ENCODE results near the gene MRPS18B. TPM values are rescaled to one million over a fixed set of nuclear protein-coding genes. Genes with fewer than 3 reads are reported as not detected.

MRPS18B gene
- total RNA-seq, 1 experiment from 2014 or later: 112 TPM

DNA sequence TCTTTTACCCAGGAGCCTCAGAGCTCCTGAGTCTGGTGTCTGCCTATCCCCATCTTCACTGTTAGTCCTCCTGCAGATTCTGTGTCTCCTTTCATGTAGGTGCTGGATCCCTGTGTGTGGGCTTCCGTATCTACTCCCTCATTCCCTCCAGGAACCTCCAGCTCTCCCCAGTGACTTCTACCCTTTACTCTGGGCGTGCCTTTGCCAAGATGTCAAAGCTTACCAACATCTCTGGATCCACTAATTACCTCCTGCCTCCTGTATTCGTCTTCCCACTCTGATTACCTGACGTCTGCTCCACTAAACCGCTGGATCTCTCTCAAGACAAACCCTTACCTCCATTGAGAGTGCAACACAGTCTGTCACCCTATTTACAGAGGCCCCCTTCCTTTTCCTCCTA, 27.1 kb downstream of the MRPS18B start:
- H4K20me1 ChIP-seq (ENCODE audit: insufficient read depth): no peaks in the 10 kb centered on the region
- TF ChIP-seq ZNF274 (IDR thresholded peaks at IDR 0.05; ENCODE audit: low read depth, low read length) (no peak), CTCF (IDR thresholded peaks at IDR 0.05 in 2 of 3, conservative IDR thresholded peaks at IDR 0.05 in 1 of 3; ENCODE audit: borderline replicate concordance in 1 of 3, insufficient read depth in 1 of 3, low read depth in 2 of 3, low read length in 2 of 3) (no peak), REST (IDR thresholded peaks at IDR 0.05; ENCODE audit: low read depth) (no peak), POLR2A (IDR thresholded peaks at IDR 0.05; ENCODE audit: borderline replicate concordance, extremely low read depth, insufficient read depth, insufficient read length) (no peak), ZFX (IDR thresholded peaks at IDR 0.05) (no peak), RAD21 (IDR thresholded peaks at IDR 0.05; ENCODE audit: low read depth) (no peak), SRF (IDR thresholded peaks at IDR 0.05; ENCODE audit: low read depth) (no peak), ZBTB33 (IDR thresholded peaks at IDR 0.05; ENCODE audit: extremely low read depth, insufficient replicate concordance, low read length) (no peak), SP1 (IDR thresholded peaks at IDR 0.05; ENCODE audit: low read depth) (no peak), CBX3 (IDR thresholded peaks at IDR 0.05; ENCODE audit: low read depth) (no peak), CEBPB (IDR thresholded peaks at IDR 0.05; ENCODE audit: low read depth) (no peak), MAX (IDR thresholded peaks at IDR 0.05) (no peak), JUND (IDR thresholded peaks at IDR 0.05) (no peak), POLR2AphosphoS5 (IDR thresholded peaks at IDR 0.05; ENCODE audit: low read depth, low read length) (no peak), EZH2phosphoT487 (IDR thresholded peaks at IDR 0.05; ENCODE audit: borderline replicate concordance) (no peak), EZH2 (IDR thresholded peaks at IDR 0.05) (no peak)
- peaks cover 6 to 15% of the 10 kb centered on the region in 2 experiments for H3K4me1 ChIP-seq (ENCODE audit: control insufficient read depth in 1 of 2, insufficient read depth in 2 of 2, low read length in 2 of 2)
- BruUV-seq (replicated peaks): no TSS peak
- H3K9ac ChIP-seq (ENCODE audit: low read length): no peak overlapping the region
- H2AFZ ChIP-seq (ENCODE audit: low read depth, low read length, poor library complexity, severe bottlenecking): no peak overlapping the region
- H3K27ac ChIP-seq (ENCODE audit: low read depth, low read length): no peak overlapping the region
- H3K9me3 ChIP-seq (ENCODE audit: control insufficient read depth in 1 of 2, insufficient read depth in 1 of 2, low read depth in 1 of 2, low read length in 2 of 2): no peaks in the 10 kb centered on the region
- DNase-seq (ENCODE audit: low read depth, low spot score) (no peak), ATAC-seq (no peak)
- H3K9me2 ChIP-seq (ENCODE audit: insufficient read depth): no peaks in the 10 kb centered on the region
- H3K36me3 ChIP-seq (ENCODE audit: control insufficient read depth in 1 of 2, insufficient read depth in 2 of 2, low read length in 2 of 2): peaks cover 13 to 16% of the 10 kb centered on the region in 2 experiments; a peak in 3 of 4 replicates
- ChIA-PET POLR2A (interaction anchor here (1.4 kb wide), 1 partner anchor 27 kb away, joined by 3 read pairs; no protein-coding TSS in a partner anchor), CTCF (no interaction called here), RAD21 (ENCODE audit: low non-redundant PET in 1 of 2, low total read pairs in 2 of 2, uncharacterized antibody in 2 of 2, unreplicated experiment in 2 of 2) (no interaction called here)
- H3K79me2 ChIP-seq (ENCODE audit: insufficient read depth, low read length): peaks cover 22% of the 10 kb centered on the region
- no peaks in the 10 kb centered on the region for H3K27me3 ChIP-seq (ENCODE audit: insufficient read depth, low read length)
- no peak overlapping the region for H3K4me3 ChIP-seq (replicated peaks in 1 of 2; ENCODE audit: low read depth in 1 of 2, low read length in 2 of 2)
- intact Hi-C loops (cut with micrococcal nuclease): no loop called here
- no peak overlapping the region for H3K4me2 ChIP-seq (ENCODE audit: low read length)
